ENCODE data around the gene ITGA11. TPM values are rescaled to one million over a fixed set of nuclear protein-coding genes. Genes with fewer than 3 reads are reported as not detected.

ITGA11 gene
- total RNA-seq, 1 donor from 2014 or later: not detected

GRCh38 chr15:68414206-68414555 is 17.8 kb downstream of the ITGA11 start:
- peaks cover 19% of the 10 kb centered on the region for H3K27me3 Mint-ChIP-seq
- H3K4me3 Mint-ChIP-seq (ENCODE audit: low read depth): no peak overlapping the region
- TF ChIP-seq CTCF (IDR thresholded peaks at IDR 0.05; ENCODE audit: unreplicated experiment): no peak
- no peaks in the 10 kb centered on the region for H3K9me3 Mint-ChIP-seq (ENCODE audit: low read depth)
- peaks cover 6% of the 10 kb centered on the region for H3K4me1 Mint-ChIP-seq (ENCODE audit: low read depth)
- no peak for DNase-seq (ENCODE audit: low spot score, unreplicated experiment)
- H3K27ac Mint-ChIP-seq: no peak overlapping the region
- H3K36me3 Mint-ChIP-seq (ENCODE audit: insufficient read depth): no peaks in the 10 kb centered on the region

- H3K36me3 Mint-ChIP-seq (ENCODE audit: insufficient read depth): no peaks in the 10 kb centered on the region
- H3K4me1 Mint-ChIP-seq (ENCODE audit: low read depth): peaks cover 4% of the 10 kb centered on the region
- DNase-seq (ENCODE audit: low spot score, unreplicated experiment): no peak
- no peak overlapping the region for H3K4me3 Mint-ChIP-seq (ENCODE audit: low read depth)
- no peaks in the 10 kb centered on the region for H3K9me3 Mint-ChIP-seq (ENCODE audit: low read depth)
- H3K27me3 Mint-ChIP-seq: peaks cover 19% of the 10 kb centered on the region
- TF ChIP-seq CTCF (IDR thresholded peaks at IDR 0.05; ENCODE audit: unreplicated experiment): no peak
- H3K27ac Mint-ChIP-seq: no peak overlapping the region
Measured at GRCh38 chr15:68413363-68414205, 18.4 kb downstream of the ITGA11 start.

DNA sequence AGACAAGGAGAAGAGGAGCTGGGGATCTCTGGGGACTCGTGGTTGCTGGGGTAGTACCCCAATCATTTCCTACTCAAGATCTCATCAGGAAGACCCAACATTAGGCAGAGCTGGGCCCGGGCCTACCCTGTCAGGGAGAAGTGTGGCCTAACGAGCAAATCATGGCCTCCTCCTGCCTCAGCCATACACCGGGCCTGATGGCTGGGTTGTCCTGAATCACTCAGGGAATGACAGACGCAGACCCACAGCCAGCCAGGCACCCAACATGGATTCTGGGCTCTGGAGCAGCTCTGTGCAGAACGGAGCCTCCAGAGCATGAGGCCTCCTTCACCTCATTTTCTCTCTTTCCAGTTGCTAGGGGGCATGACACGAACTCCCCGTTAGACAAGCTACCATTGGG is 19.7 kb downstream of the ITGA11 start:
- no peaks in the 10 kb centered on the region for H3K36me3 Mint-ChIP-seq (ENCODE audit: insufficient read depth)
- no peak for TF ChIP-seq CTCF (IDR thresholded peaks at IDR 0.05; ENCODE audit: unreplicated experiment)
- no peak overlapping the region for H3K4me3 Mint-ChIP-seq (ENCODE audit: low read depth)
- H3K4me1 Mint-ChIP-seq (ENCODE audit: low read depth): no peaks in the 10 kb centered on the region
- peaks cover 15% of the 10 kb centered on the region for H3K27me3 Mint-ChIP-seq
- H3K9me3 Mint-ChIP-seq (ENCODE audit: low read depth): no peaks in the 10 kb centered on the region
- no peak for DNase-seq (ENCODE audit: low spot score, unreplicated experiment)
- H3K27ac Mint-ChIP-seq: no peak overlapping the region

DNA sequence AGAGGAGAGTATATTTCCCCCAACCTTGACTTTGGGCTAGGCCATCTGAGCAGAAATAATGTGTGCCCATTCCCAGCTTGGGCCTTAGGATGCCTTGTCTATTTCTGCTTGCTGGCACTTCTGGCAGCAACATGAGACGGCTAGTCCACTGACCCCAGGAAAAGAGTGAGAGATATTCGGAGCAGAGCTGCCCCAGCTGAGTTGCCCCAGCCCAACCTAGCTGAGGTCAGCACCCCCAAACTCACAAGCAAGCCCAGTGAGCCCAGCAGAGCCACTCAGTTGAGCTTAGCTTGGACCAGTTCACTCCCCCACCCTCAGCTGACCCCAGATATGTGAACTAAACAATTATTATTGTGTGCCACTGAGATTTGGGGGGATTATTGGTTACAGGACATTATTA is 20.2 kb downstream of the ITGA11 start:
- TF ChIP-seq CTCF (IDR thresholded peaks at IDR 0.05; ENCODE audit: unreplicated experiment): no peak
- Mint-ChIP-seq H3K4me3 (ENCODE audit: low read depth) (no peak overlapping the region), H3K27me3 (peaks cover 14% of the 10 kb centered on the region), H3K36me3 (ENCODE audit: insufficient read depth) (no peaks in the 10 kb centered on the region), H3K27ac (no peak overlapping the region), H3K9me3 (ENCODE audit: low read depth) (no peaks in the 10 kb centered on the region), H3K4me1 (ENCODE audit: low read depth) (no peaks in the 10 kb centered on the region)
- DNase-seq (ENCODE audit: low spot score, unreplicated experiment): no peak

DNA sequence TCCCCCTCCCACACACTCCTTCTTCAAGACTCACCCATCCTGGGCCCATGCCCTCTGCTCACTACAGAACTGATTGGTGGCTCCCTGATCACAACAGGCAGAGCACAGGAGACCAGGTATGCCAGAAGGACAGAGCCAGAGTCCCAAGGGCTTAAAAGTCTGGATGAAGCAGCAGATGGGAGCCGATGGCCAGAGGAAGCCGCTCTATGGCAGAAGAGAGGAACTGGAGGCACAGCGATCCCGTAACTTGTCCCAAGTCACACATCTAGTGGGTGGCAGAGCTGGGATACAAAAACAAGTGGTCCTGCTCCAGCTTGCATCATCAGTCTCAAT is 20.7 kb downstream of the ITGA11 start:
- TF ChIP-seq CTCF (IDR thresholded peaks at IDR 0.05; ENCODE audit: unreplicated experiment): no peak
- H3K27ac Mint-ChIP-seq: no peak overlapping the region
- H3K4me3 Mint-ChIP-seq (ENCODE audit: low read depth): no peak overlapping the region
- peaks cover 14% of the 10 kb centered on the region for H3K27me3 Mint-ChIP-seq
- DNase-seq (ENCODE audit: low spot score, unreplicated experiment): no peak
- H3K36me3 Mint-ChIP-seq (ENCODE audit: insufficient read depth): no peaks in the 10 kb centered on the region
- no peaks in the 10 kb centered on the region for H3K9me3 Mint-ChIP-seq (ENCODE audit: low read depth)
- no peaks in the 10 kb centered on the region for H3K4me1 Mint-ChIP-seq (ENCODE audit: low read depth)
